HEK293 (cell line): ENCODE results near the gene HSH2D.

Source experiments
- KLF9 ChIP-seq: fragments of 450-650 bp; formaldehyde crosslinking; IDR thresholded peaks from 2 replicates; pipeline ENCODE4 v1.5.1; 2016; ENCODE audit warnings: missing biosample characterization, missing genetic modification characterization, low read depth
- TF ChIP-seq, protein P1 (sequence below): fragments of 450-650 bp; formaldehyde crosslinking; IDR thresholded peaks from 2 replicates; pipeline ENCODE4 v1.5.1; 2016; ENCODE audit warnings: missing biosample characterization, missing genetic modification characterization
- TF ChIP-seq, protein P2 (sequence below): fragments of 450-650 bp; formaldehyde crosslinking; conservative IDR thresholded peaks from 2 replicates; pipeline ENCODE4 v1.5.1; 2016; ENCODE audit warnings: low read depth, missing biosample characterization, missing genetic modification characterization
- TF ChIP-seq, protein P3 (sequence below): fragments of 450-650 bp; formaldehyde crosslinking; IDR thresholded peaks from 2 replicates; pipeline ENCODE4 v1.5.1; 2016; ENCODE audit warnings: missing biosample characterization, missing genetic modification characterization

DNA sequence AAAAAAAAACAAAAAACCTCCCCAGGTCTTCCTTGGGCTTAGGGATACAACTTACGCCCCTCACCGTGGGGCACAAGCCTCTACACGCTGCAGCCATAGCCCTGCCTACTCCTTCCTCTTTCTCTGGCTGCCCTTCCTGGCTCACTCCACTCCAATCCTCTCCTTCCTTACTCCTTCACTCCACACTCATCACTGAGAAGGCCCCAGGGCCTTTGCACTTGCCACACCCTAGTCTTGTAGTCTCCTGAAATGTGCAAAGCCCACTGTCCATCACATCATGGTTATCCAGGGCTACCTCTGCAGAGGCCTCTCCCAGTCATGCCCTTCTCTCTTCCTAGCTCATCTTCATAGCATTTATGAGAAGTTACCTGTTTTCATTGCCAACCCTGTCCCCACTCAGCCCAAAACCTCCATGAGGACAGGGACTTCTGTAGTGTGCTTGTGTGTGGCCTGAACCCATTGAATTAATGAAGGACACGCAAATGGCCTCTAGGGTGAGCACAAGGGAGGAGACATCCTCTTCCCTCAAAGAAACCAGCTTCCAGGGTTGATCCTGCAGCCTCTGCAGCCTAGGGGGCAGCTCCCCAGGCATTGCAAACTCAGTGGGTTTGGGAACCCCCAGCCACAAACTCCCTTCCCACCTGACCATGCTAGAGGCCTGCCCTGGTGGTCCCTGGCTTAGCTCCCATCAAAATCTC lies 7.9 kb upstream of the HSH2D start:
- TF ChIP-seq, protein P1, sequence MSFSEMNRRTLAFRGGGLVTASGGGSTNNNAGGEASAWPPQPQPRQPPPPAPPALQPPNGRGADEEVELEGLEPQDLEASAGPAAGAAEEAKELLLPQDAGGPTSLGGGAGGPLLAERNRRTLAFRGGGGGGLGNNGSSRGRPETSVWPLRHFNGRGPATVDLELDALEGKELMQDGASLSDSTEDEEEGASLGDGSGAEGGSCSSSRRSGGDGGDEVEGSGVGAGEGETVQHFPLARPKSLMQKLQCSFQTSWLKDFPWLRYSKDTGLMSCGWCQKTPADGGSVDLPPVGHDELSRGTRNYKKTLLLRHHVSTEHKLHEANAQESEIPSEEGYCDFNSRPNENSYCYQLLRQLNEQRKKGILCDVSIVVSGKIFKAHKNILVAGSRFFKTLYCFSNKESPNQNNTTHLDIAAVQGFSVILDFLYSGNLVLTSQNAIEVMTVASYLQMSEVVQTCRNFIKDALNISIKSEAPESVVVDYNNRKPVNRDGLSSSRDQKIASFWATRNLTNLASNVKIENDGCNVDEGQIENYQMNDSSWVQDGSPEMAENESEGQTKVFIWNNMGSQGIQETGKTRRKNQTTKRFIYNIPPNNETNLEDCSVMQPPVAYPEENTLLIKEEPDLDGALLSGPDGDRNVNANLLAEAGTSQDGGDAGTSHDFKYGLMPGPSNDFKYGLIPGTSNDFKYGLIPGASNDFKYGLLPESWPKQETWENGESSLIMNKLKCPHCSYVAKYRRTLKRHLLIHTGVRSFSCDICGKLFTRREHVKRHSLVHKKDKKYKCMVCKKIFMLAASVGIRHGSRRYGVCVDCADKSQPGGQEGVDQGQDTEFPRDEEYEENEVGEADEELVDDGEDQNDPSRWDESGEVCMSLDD (tag by site-specific recombination): no peak
- no peak for TF ChIP-seq KLF9 (tag by site-specific recombination)
- TF ChIP-seq, protein P2, sequence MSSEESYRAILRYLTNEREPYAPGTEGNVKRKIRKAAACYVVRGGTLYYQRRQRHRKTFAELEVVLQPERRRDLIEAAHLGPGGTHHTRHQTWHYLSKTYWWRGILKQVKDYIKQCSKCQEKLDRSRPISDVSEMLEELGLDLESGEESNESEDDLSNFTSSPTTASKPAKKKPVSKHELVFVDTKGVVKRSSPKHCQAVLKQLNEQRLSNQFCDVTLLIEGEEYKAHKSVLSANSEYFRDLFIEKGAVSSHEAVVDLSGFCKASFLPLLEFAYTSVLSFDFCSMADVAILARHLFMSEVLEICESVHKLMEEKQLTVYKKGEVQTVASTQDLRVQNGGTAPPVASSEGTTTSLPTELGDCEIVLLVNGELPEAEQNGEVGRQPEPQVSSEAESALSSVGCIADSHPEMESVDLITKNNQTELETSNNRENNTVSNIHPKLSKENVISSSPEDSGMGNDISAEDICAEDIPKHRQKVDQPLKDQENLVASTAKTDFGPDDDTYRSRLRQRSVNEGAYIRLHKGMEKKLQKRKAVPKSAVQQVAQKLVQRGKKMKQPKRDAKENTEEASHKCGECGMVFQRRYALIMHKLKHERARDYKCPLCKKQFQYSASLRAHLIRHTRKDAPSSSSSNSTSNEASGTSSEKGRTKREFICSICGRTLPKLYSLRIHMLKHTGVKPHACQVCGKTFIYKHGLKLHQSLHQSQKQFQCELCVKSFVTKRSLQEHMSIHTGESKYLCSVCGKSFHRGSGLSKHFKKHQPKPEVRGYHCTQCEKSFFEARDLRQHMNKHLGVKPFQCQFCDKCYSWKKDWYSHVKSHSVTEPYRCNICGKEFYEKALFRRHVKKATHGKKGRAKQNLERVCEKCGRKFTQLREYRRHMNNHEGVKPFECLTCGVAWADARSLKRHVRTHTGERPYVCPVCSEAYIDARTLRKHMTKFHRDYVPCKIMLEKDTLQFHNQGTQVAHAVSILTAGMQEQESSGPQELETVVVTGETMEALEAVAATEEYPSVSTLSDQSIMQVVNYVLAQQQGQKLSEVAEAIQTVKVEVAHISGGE (tag by site-specific recombination): no peak
- TF ChIP-seq, protein P3, sequence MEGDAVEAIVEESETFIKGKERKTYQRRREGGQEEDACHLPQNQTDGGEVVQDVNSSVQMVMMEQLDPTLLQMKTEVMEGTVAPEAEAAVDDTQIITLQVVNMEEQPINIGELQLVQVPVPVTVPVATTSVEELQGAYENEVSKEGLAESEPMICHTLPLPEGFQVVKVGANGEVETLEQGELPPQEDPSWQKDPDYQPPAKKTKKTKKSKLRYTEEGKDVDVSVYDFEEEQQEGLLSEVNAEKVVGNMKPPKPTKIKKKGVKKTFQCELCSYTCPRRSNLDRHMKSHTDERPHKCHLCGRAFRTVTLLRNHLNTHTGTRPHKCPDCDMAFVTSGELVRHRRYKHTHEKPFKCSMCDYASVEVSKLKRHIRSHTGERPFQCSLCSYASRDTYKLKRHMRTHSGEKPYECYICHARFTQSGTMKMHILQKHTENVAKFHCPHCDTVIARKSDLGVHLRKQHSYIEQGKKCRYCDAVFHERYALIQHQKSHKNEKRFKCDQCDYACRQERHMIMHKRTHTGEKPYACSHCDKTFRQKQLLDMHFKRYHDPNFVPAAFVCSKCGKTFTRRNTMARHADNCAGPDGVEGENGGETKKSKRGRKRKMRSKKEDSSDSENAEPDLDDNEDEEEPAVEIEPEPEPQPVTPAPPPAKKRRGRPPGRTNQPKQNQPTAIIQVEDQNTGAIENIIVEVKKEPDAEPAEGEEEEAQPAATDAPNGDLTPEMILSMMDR (tag by site-specific recombination): no peak
